Trophoblast cell (in vitro differentiated cells and primary cell): ENCODE results near the gene FNIP1.

Experiments
- DNase-seq, 2 donors: peaks; one replicate each; pipeline ENCODE4 v3.0.0-alpha.2; 2016
- H2AFZ ChIP-seq: 2 replicates; pipeline ENCODE4 v1.6.1; 2013; ENCODE audit warnings: low read length, moderate library complexity, mild to moderate bottlenecking; ENCODE audit not compliant: insufficient read depth, poor library complexity
- H2AK5ac ChIP-seq: 2 replicates; pipeline ENCODE4 v1.6.1; 2013; ENCODE audit warnings: mild to moderate bottlenecking, low read length
- H2BK120ac ChIP-seq: 2 replicates; pipeline ENCODE4 v1.6.1; 2013; ENCODE audit warnings: low read length, mild to moderate bottlenecking, moderate library complexity; ENCODE audit not compliant: insufficient read depth, poor library complexity
- H2BK12ac ChIP-seq: 2 replicates; pipeline ENCODE4 v1.6.1; 2013; ENCODE audit warnings: mild to moderate bottlenecking, low read length, moderate library complexity
- H2BK5ac ChIP-seq: 2 replicates; pipeline ENCODE4 v1.6.1; 2013; ENCODE audit warnings: low read length, low read depth, moderate library complexity, mild to moderate bottlenecking; ENCODE audit not compliant: poor library complexity
- H3K14ac ChIP-seq: 2 replicates; pipeline ENCODE4 v1.6.1; 2013; ENCODE audit warnings: mild to moderate bottlenecking, low read length
- H3K18ac ChIP-seq: 2 replicates; pipeline ENCODE4 v1.6.1; 2013; ENCODE audit warnings: mild to moderate bottlenecking, low read length
- H3K23ac ChIP-seq: 2 replicates; pipeline ENCODE4 v1.6.1; 2013; ENCODE audit warnings: low read length
- H3K27ac ChIP-seq: 2 replicates; pipeline ENCODE4 v1.5.1; 2013; ENCODE audit warnings: low read depth, mild to moderate bottlenecking, inconsistent platforms, low read length, moderate library complexity
- H3K27me3 ChIP-seq: 2 replicates; pipeline ENCODE4 v1.6.1; 2013; ENCODE audit warnings: inconsistent platforms, mild to moderate bottlenecking, low read length, moderate library complexity; ENCODE audit not compliant: insufficient read depth
- H3K36me3 ChIP-seq, 2 experiments: 1 replicate in 1 of 2; 2 replicates in 1 of 2; pipeline ENCODE4 v1.6.1; 2013; ENCODE audit warnings: low read length in 2 of 2, mild to moderate bottlenecking in 2 of 2, moderate library complexity in 1 of 2; ENCODE audit not compliant: insufficient read depth in 2 of 2, control insufficient read depth in 1 of 2
- H3K4ac ChIP-seq: 2 replicates; pipeline ENCODE4 v1.6.1; 2013; ENCODE audit warnings: low read depth, mild to moderate bottlenecking, low read length, moderate library complexity
- H3K4me1 ChIP-seq, 2 experiments: 1 replicate in 1 of 2; 2 replicates in 1 of 2; pipeline ENCODE4 v1.6.1; 2013; ENCODE audit warnings: low read length in 2 of 2, mild to moderate bottlenecking in 2 of 2, moderate library complexity in 1 of 2; ENCODE audit not compliant: insufficient read depth in 2 of 2, control insufficient read depth in 1 of 2
- H3K4me2 ChIP-seq: 2 replicates; pipeline ENCODE4 v1.6.1; 2013; ENCODE audit warnings: inconsistent platforms, mild to moderate bottlenecking, low read length, moderate library complexity
- H3K4me3 ChIP-seq: 2 replicates; pipeline ENCODE4 v1.5.1; 2013; ENCODE audit warnings: mild to moderate bottlenecking, low read depth, low read length, inconsistent platforms
- H3K79me1 ChIP-seq: one replicate; pipeline ENCODE4 v1.6.1; 2013; ENCODE audit warnings: low read length
- H3K79me2 ChIP-seq: 2 replicates; pipeline ENCODE4 v1.6.1; 2013; ENCODE audit warnings: low read length, mild to moderate bottlenecking; ENCODE audit not compliant: control insufficient read depth, insufficient read depth, poor library complexity
- H3K9ac ChIP-seq: 2 replicates; pipeline ENCODE4 v1.6.1; 2013; ENCODE audit warnings: mild to moderate bottlenecking, low read length
- H3K9me3 ChIP-seq: 2 replicates; pipeline ENCODE4 v1.6.1; 2013; ENCODE audit warnings: low read depth, mild to moderate bottlenecking, control low read depth, inconsistent platforms, low read length; ENCODE audit not compliant: insufficient read depth
- H4K12ac ChIP-seq: 2 replicates; pipeline ENCODE4 v1.6.1; 2013; ENCODE audit warnings: low read depth, mild to moderate bottlenecking, low read length, moderate library complexity
- H4K8ac ChIP-seq: 2 replicates; pipeline ENCODE4 v1.6.1; 2013; ENCODE audit warnings: low read depth, mild to moderate bottlenecking, low read length, moderate library complexity
- H4K91ac ChIP-seq: one replicate; pipeline ENCODE4 v1.6.1; 2013; ENCODE audit warnings: low read depth, mild to moderate bottlenecking, low read length, moderate library complexity
- WGBS: extraction: QIAGEN DNeasy Blood & Tissue Kit; methylation state at CpG from one replicate; pipeline ENCODE4 v1.1.7; 2013; ENCODE audit warnings: missing lambda C conversion rate; ENCODE audit not compliant: insufficient read length, insufficient coverage; ENCODE audit errors: extremely low coverage; 5-methylcytosine and 5-hydroxymethylcytosine counted together

The FNIP1 gene

GRCh38 chr5:131786900-131787692 lies 9.7 kb downstream of the FNIP1 start:
- no peak overlapping the region for H3K9ac ChIP-seq
- H3K36me3 ChIP-seq = no peaks in the 10 kb centered on the region
- no peak overlapping the region for H2AK5ac ChIP-seq
- no peak overlapping the region for H2BK5ac ChIP-seq
- no peak overlapping the region for H2BK12ac ChIP-seq
- H3K4me3 ChIP-seq = no peak overlapping the region
- no peak overlapping the region for H3K23ac ChIP-seq
- H3K14ac ChIP-seq = no peak overlapping the region
- peaks cover 1% of the 10 kb centered on the region for H3K79me2 ChIP-seq
- H3K18ac ChIP-seq = no peak overlapping the region
- H3K9me3 ChIP-seq = no peaks in the 10 kb centered on the region
- H3K4me2 ChIP-seq = no peak overlapping the region
- H3K27me3 ChIP-seq = no peaks in the 10 kb centered on the region
- peak in 1 of 2 donors; percentile 58 for DNase-seq
- no peak overlapping the region for H3K27ac ChIP-seq
- no peak overlapping the region for H4K8ac ChIP-seq
- no peak overlapping the region for H4K12ac ChIP-seq
- no peak overlapping the region for H2AFZ ChIP-seq
- H3K4me1 ChIP-seq = peaks cover 0 to 2% of the 10 kb centered on the region in 2 experiments
- no CpG with 5 or more reads among the region's 4 CpGs for WGBS
- H2BK120ac ChIP-seq = no peak overlapping the region
- H3K4ac ChIP-seq = peak overlapping the region; percentile 50
- no peak overlapping the region for H4K91ac ChIP-seq
- H3K79me1 ChIP-seq = no peaks in the 10 kb centered on the region

- Histone ChIP-seq H2AK5ac (no peak overlapping the region), H3K79me1 (no peaks in the 10 kb centered on the region), H2BK120ac (no peak overlapping the region), H2AFZ (no peak overlapping the region), H4K12ac (no peak overlapping the region), H3K9ac (no peak overlapping the region), H3K4ac (no peak overlapping the region), H4K91ac (no peak overlapping the region), H2BK12ac (no peak overlapping the region), H3K9me3 (no peaks in the 10 kb centered on the region), H2BK5ac (no peak overlapping the region), H3K27me3 (no peaks in the 10 kb centered on the region), H4K8ac (no peak overlapping the region), H3K27ac (no peak overlapping the region), H3K4me1 (peaks cover 0 to 2% of the 10 kb centered on the region in 2 experiments), H3K4me3 (no peak overlapping the region), H3K36me3 (no peaks in the 10 kb centered on the region), H3K18ac (no peak overlapping the region), H3K79me2 (peaks cover 1% of the 10 kb centered on the region), H3K4me2 (no peak overlapping the region), H3K23ac (no peak overlapping the region), H3K14ac (no peak overlapping the region)
- peak in 1 of 2 donors; percentile 50 for DNase-seq
- no CpG with 5 or more reads among the region's 1 CpG for WGBS
These were observed 10.8 kb downstream of the FNIP1 start for GRCh38 chr5:131786036-131786435.

- no peak overlapping the region for H3K4me3 ChIP-seq
- no peaks in the 10 kb centered on the region for H3K27me3 ChIP-seq
- H3K36me3 ChIP-seq = no peaks in the 10 kb centered on the region
- H3K27ac ChIP-seq = no peak overlapping the region
- H3K4me1 ChIP-seq = peaks cover 0 to 2% of the 10 kb centered on the region in 2 experiments
- no peak overlapping the region for H4K8ac ChIP-seq
- H3K18ac ChIP-seq = no peak overlapping the region
- H4K12ac ChIP-seq = no peak overlapping the region
- H4K91ac ChIP-seq = no peak overlapping the region
- no peak overlapping the region for H2BK12ac ChIP-seq
- H3K4me2 ChIP-seq = no peak overlapping the region
- H3K79me2 ChIP-seq = peaks cover 2% of the 10 kb centered on the region
- H2AK5ac ChIP-seq = no peak overlapping the region
- no peak overlapping the region for H3K4ac ChIP-seq
- H2BK5ac ChIP-seq = no peak overlapping the region
- no peaks in the 10 kb centered on the region for H3K9me3 ChIP-seq
- no peak overlapping the region for H3K23ac ChIP-seq
- WGBS = no CpG with 5 or more reads among the region's 1 CpG
- DNase-seq = no peak
- no peaks in the 10 kb centered on the region for H3K79me1 ChIP-seq
- H3K9ac ChIP-seq = no peak overlapping the region
- H2BK120ac ChIP-seq = no peak overlapping the region
- H3K14ac ChIP-seq = no peak overlapping the region
- H2AFZ ChIP-seq = no peak overlapping the region
These were observed 12.9 kb downstream of the FNIP1 start for GRCh38 chr5:131783874-131784273.

- H3K4me1 ChIP-seq = peaks cover 0 to 2% of the 10 kb centered on the region in 2 experiments
- no peak overlapping the region for H4K8ac ChIP-seq
- no peaks in the 10 kb centered on the region for H3K9me3 ChIP-seq
- H2AFZ ChIP-seq = no peak overlapping the region
- H3K4me2 ChIP-seq = no peak overlapping the region
- no peak overlapping the region for H2BK120ac ChIP-seq
- H2AK5ac ChIP-seq = no peak overlapping the region
- H3K14ac ChIP-seq = no peak overlapping the region
- no peaks in the 10 kb centered on the region for H3K79me1 ChIP-seq
- H4K91ac ChIP-seq = no peak overlapping the region
- no peak overlapping the region for H3K18ac ChIP-seq
- H4K12ac ChIP-seq = no peak overlapping the region
- H3K23ac ChIP-seq = no peak overlapping the region
- no peak overlapping the region for H3K4me3 ChIP-seq
- no peaks in the 10 kb centered on the region for H3K36me3 ChIP-seq
- DNase-seq = no peak
- no peak overlapping the region for H2BK5ac ChIP-seq
- no peak overlapping the region for H2BK12ac ChIP-seq
- WGBS = no CpG with 5 or more reads among the region's 1 CpG
- no peak overlapping the region for H3K9ac ChIP-seq
- H3K27me3 ChIP-seq = no peaks in the 10 kb centered on the region
- H3K27ac ChIP-seq = no peak overlapping the region
- H3K4ac ChIP-seq = no peak overlapping the region
- peaks cover 2% of the 10 kb centered on the region for H3K79me2 ChIP-seq
These were observed 13.5 kb downstream of the FNIP1 start for GRCh38 chr5:131783357-131783756.
